SU-DHL-6 (cell line): ENCODE measurements around the gene FAM25A.
"Not testable (repeated sequence)": the region's sequence is repeated elsewhere in the genome, so short reads cannot be mapped to it uniquely, and the experiment has no call there.

Experiments
- H2AFZ ChIP-seq: fragments of 200-600 bp; sonication (generic); 2 replicates; pipeline ENCODE4 v1.6.1; 2014; ENCODE audit warnings: low read depth, mild to moderate bottlenecking, moderate library complexity, mixed read lengths, antibody characterized with exemption, low read length; ENCODE audit not compliant: severe bottlenecking
- H3F3A ChIP-seq: fragments of 200-600 bp; shearing (Covaris generic); 2 replicates; pipeline ENCODE4 v1.6.0; 2016; ENCODE audit warnings: antibody characterized with exemption, mild to moderate bottlenecking; ENCODE audit not compliant: insufficient read depth
- H3K27ac ChIP-seq: fragments of 200-600 bp; sonication (generic); 2 replicates; pipeline ENCODE4 v1.5.1; 2016; ENCODE audit warnings: low read depth, mild to moderate bottlenecking, low read length, moderate library complexity, mixed read lengths
- H3K27me3 ChIP-seq: fragments of 200-600 bp; sonication (generic), shearing (Covaris generic); 2 replicates; pipeline ENCODE4 v1.6.0; 2014; ENCODE audit warnings: mild to moderate bottlenecking, low read length
- H3K36me3 ChIP-seq: fragments of 200-600 bp; sonication (generic); 2 replicates; pipeline ENCODE4 v1.6.1; 2014; ENCODE audit warnings: mild to moderate bottlenecking, low read length, mixed read lengths
- H3K4me2 ChIP-seq: fragments of 300-600, 200-600 bp; shearing (Covaris generic), sonication (generic); 2 replicates; pipeline ENCODE4 v1.6.0; 2014; ENCODE audit warnings: low read length, low read depth, mild to moderate bottlenecking; ENCODE audit not compliant: poor library complexity, severe bottlenecking
- H3K4me3 ChIP-seq: fragments of 200-600 bp; sonication (generic); 2 replicates; pipeline ENCODE4 v1.5.1; 2014; ENCODE audit warnings: antibody characterized with exemption, low read length, mild to moderate bottlenecking, mixed read lengths; ENCODE audit not compliant: insufficient read depth, poor library complexity, severe bottlenecking
- H3K79me2 ChIP-seq: fragments of 200-600 bp; sonication (generic); 2 replicates; pipeline ENCODE4 v1.6.1; 2014; ENCODE audit warnings: mild to moderate bottlenecking, low read length, moderate library complexity; ENCODE audit not compliant: insufficient read depth
- H3K9ac ChIP-seq: fragments of 200-600 bp; sonication (generic); 2 replicates; pipeline ENCODE4 v1.7.0; 2014; ENCODE audit warnings: mild to moderate bottlenecking, low read length
- H3K9me2 ChIP-seq: fragments of 200-600 bp; sonication (generic); replicated peaks from 2 replicates; pipeline ENCODE4 v1.6.1; 2014; ENCODE audit warnings: low read length; ENCODE audit not compliant: insufficient read depth
- H3K9me3 ChIP-seq: fragments of 200-600 bp; sonication (generic); 2 replicates; pipeline ENCODE4 v1.6.1; 2014; ENCODE audit warnings: low read length, mixed read lengths; ENCODE audit not compliant: insufficient read depth
- H4K20me1 ChIP-seq: fragments of 200-600 bp; sonication (generic); 2 replicates; pipeline ENCODE4 v1.6.1; 2014; ENCODE audit warnings: low read depth, mild to moderate bottlenecking, antibody characterized with exemption, low read length, moderate library complexity, mixed read lengths
- CTCF ChIP-seq: fragments of 200-600 bp; sonication (generic); IDR thresholded peaks from one replicate; pipeline ENCODE4 v1.5.1; 2017; ENCODE audit warnings: antibody characterized with exemption, mild to moderate bottlenecking, low read length, moderate library complexity; ENCODE audit not compliant: insufficient read depth, poor library complexity, severe bottlenecking
- EZH2phosphoT487 ChIP-seq: fragments of 200-600 bp; sonication (generic), shearing (Covaris generic); conservative IDR thresholded peaks from 2 replicates; pipeline ENCODE4 v1.6.1; 2018; ENCODE audit warnings: mild to moderate bottlenecking, antibody characterized with exemption, low read length, moderate library complexity, mixed read lengths

Gene FAM25A

GRCh38 chr10:87038786-87039185 is 18.7 kb downstream of the FAM25A start:
- H3K9ac ChIP-seq, result no peak overlapping the region
- H3K27ac ChIP-seq, result no peak overlapping the region
- H4K20me1 ChIP-seq, result no peaks in the 10 kb centered on the region
- no peak overlapping the region for H3K4me3 ChIP-seq
- no peaks in the 10 kb centered on the region for H3F3A ChIP-seq
- no peaks in the 10 kb centered on the region for H3K79me2 ChIP-seq
- H3K36me3 ChIP-seq, result no peaks in the 10 kb centered on the region
- no peak overlapping the region for H3K4me2 ChIP-seq
- H3K9me2 ChIP-seq, result no peaks in the 10 kb centered on the region
- no peak overlapping the region for H2AFZ ChIP-seq
- TF ChIP-seq CTCF, result no peak
- no peak for TF ChIP-seq EZH2phosphoT487
- H3K9me3 ChIP-seq, result no peaks in the 10 kb centered on the region
- H3K27me3 ChIP-seq, result no peaks in the 10 kb centered on the region

- H4K20me1 ChIP-seq, H2AFZ ChIP-seq, H3F3A ChIP-seq, H3K9ac ChIP-seq, H3K79me2 ChIP-seq, H3K4me2 ChIP-seq, H3K27ac ChIP-seq, H3K9me3 ChIP-seq, H3K36me3 ChIP-seq, H3K4me3 ChIP-seq, H3K27me3 ChIP-seq, H3K9me2 ChIP-seq: not testable (repeated sequence)
These were observed 23.5 kb downstream of the FAM25A start for GRCh38 chr10:87043579-87043978.

GRCh38 chr10:87045434-87045938 is 25.4 kb downstream of the FAM25A start:
- Histone ChIP-seq H3K4me3 (no peak overlapping the region), H3K36me3 (0 out of 2 replicates have a peak, but pooled peaks cover 6% of the 10 kb centered on the region), H2AFZ (no peak overlapping the region), H3K4me2 (no peak overlapping the region), H3K9ac (no peak overlapping the region), H3F3A (no peaks in the 10 kb centered on the region), H3K9me3 (no peaks in the 10 kb centered on the region), H3K27me3 (no peaks in the 10 kb centered on the region), H3K27ac (no peak overlapping the region), H3K79me2 (no peaks in the 10 kb centered on the region), H3K9me2 (no peaks in the 10 kb centered on the region), H4K20me1 (no peaks in the 10 kb centered on the region)
- TF ChIP-seq EZH2phosphoT487 (no peak), CTCF (no peak)

GRCh38 chr10:87053111-87053510 is 33.0 kb downstream of the FAM25A start:
- no peaks in the 10 kb centered on the region for H3K9me3 ChIP-seq
- H3K36me3 ChIP-seq, result peaks cover 13% of the 10 kb centered on the region; the same call in 1 of the 2 replicates
- no peak for TF ChIP-seq EZH2phosphoT487
- no peak for TF ChIP-seq CTCF

More at GRCh38 chr10:87053111-87053510, 33.0 kb downstream of the FAM25A start:
- Histone ChIP-seq H3K9ac (no peak overlapping the region), H4K20me1 (no peaks in the 10 kb centered on the region), H2AFZ (no peak overlapping the region), H3K4me3 (no peak overlapping the region), H3K27ac (no peak overlapping the region), H3F3A (no peaks in the 10 kb centered on the region), H3K27me3 (no peaks in the 10 kb centered on the region), H3K79me2 (no peaks in the 10 kb centered on the region), H3K9me2 (no peaks in the 10 kb centered on the region), H3K4me2 (no peak overlapping the region)
